ENCODE results near the gene MSTN.

DNA sequence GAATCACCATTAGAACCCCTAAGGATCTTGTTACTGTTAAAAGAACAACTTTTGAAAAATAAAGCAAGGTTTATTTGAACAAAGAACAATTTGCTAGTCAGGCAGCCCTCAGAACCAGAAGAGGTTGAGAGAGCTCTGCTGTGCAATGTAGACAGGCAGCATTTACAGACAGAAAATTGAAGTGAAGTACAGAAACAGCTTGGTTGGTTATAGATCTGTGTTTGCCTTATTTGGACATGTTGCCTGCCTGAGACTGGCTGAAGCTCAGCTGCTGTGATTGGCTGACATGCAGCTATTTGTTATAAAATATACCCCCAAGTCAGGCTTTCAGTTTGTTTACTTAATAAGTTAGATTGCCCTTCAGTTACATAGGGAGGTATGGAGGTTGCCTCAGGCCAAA, 12.5 kb downstream of the MSTN start:
- TF ChIP-seq, protein P1, sequence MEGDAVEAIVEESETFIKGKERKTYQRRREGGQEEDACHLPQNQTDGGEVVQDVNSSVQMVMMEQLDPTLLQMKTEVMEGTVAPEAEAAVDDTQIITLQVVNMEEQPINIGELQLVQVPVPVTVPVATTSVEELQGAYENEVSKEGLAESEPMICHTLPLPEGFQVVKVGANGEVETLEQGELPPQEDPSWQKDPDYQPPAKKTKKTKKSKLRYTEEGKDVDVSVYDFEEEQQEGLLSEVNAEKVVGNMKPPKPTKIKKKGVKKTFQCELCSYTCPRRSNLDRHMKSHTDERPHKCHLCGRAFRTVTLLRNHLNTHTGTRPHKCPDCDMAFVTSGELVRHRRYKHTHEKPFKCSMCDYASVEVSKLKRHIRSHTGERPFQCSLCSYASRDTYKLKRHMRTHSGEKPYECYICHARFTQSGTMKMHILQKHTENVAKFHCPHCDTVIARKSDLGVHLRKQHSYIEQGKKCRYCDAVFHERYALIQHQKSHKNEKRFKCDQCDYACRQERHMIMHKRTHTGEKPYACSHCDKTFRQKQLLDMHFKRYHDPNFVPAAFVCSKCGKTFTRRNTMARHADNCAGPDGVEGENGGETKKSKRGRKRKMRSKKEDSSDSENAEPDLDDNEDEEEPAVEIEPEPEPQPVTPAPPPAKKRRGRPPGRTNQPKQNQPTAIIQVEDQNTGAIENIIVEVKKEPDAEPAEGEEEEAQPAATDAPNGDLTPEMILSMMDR (IDR thresholded peaks at IDR 0.05): no peak
- TF ChIP-seq POLR2A (IDR thresholded peaks at IDR 0.05): no peak
